K562 (cell line): ENCODE measurements around the gene HS3ST4. TPM values are rescaled to one million over a fixed set of nuclear protein-coding genes. Genes with fewer than 3 reads are reported as not detected.

Experiments used
- ATAC-seq: fragments of 200-7000 bp; cut with Tn5 transposase; 3 replicates; pipeline ENCODE4 v1.9.1; 2020; ENCODE audit warnings: moderate library complexity
- BruUV-seq: library from RNA; stranded (reverse); fragments of 400-500 nt; replicated peaks from 2 replicates; lab custom pipeline; 2021; lab: Mats Ljungman, UMichigan
- CTCF ChIA-PET: fragments of 300-600 bp; formaldehyde crosslinking; extraction: SDS; loops from one replicate; lab custom pipeline; 2021; ENCODE audit warnings: low intra/inter-chr PET ratio; lab: Yijun Ruan, JAX
- POLR2A ChIA-PET: fragments of 300-600, 350-650 bp; sonication (Branson Sonifier 250); formaldehyde crosslinking; extraction: SDS; loops from one replicate; lab custom pipeline; 2021; ENCODE audit warnings: antibody characterized with exemption, inconsistent platforms; lab: Yijun Ruan, JAX
- DNase-seq, 4 experiments: peaks; one replicate each; pipeline versions ENCODE4 v3.0.0 to v3.0.0-alpha.2; 2011 to 2018; ENCODE audit warnings: low spot score in 3 of 4, mixed read lengths in 3 of 4; ENCODE audit errors: extremely low read depth in 1 of 4
- FAIRE-seq: peaks from 2 replicates; lab custom pipeline; 2011; peaks lifted over from hg19 to GRCh38; lab: Jason Lieb, UNC
- H2AFZ ChIP-seq: 2 replicates; pipeline ENCODE4 v1.6.0; 2011; ENCODE audit warnings: low read depth, low read length, control low read depth, inconsistent platforms
- H3K27ac ChIP-seq: fragments of 200-600 bp; 3 replicates; pipeline ENCODE4 v1.8.0; 2011; ENCODE audit warnings: low read depth, mild to moderate bottlenecking, control low read depth, inconsistent platforms, low read length, moderate library complexity, mixed read lengths; ENCODE audit errors: extremely low read depth
- H3K27me3 ChIP-seq, 2 experiments: fragments of 300-600 bp in 1 of 2; 2 replicates in 1 of 2; 3 replicates in 1 of 2; pipeline versions ENCODE4 v1.6.0 to v1.8.0; 2011; ENCODE audit warnings: inconsistent platforms in 2 of 2, low read length in 2 of 2, mild to moderate bottlenecking in 1 of 2, mixed read lengths in 1 of 2, moderate library complexity in 1 of 2; ENCODE audit not compliant: control insufficient read depth in 2 of 2, insufficient read depth in 2 of 2
- H3K36me3 ChIP-seq: fragments of 300-600 bp; 3 replicates; pipeline ENCODE4 v1.8.0; 2011; ENCODE audit warnings: mild to moderate bottlenecking, low read length, inconsistent platforms; ENCODE audit not compliant: control insufficient read depth, insufficient read depth
- H3K4me1 ChIP-seq, 2 experiments: fragments of 200-600 bp in 1 of 2; replicated peaks in 1 of 2; 2 replicates in 1 of 2; 3 replicates in 1 of 2; pipeline versions ENCODE4 v1.5.1 to v1.8.0; 2011; ENCODE audit warnings: inconsistent platforms in 2 of 2, low read length in 2 of 2, mild to moderate bottlenecking in 1 of 2, mixed read lengths in 1 of 2, moderate library complexity in 1 of 2; ENCODE audit not compliant: control insufficient read depth in 2 of 2, insufficient read depth in 2 of 2
- H3K4me2 ChIP-seq: 2 replicates; pipeline ENCODE4 v1.6.1; 2011; ENCODE audit warnings: low read length, control low read depth, inconsistent platforms, mixed read lengths; ENCODE audit not compliant: insufficient read depth
- H3K4me3 ChIP-seq: fragments of 200-600 bp; sonication (generic), shearing (Covaris generic); 2 replicates; pipeline ENCODE4 v1.5.1; 2016; ENCODE audit warnings: control low read depth, inconsistent platforms
- H3K79me2 ChIP-seq: fragments of 200-600 bp; 3 replicates; pipeline ENCODE4 v1.8.0; 2011; ENCODE audit warnings: low read length, inconsistent platforms; ENCODE audit not compliant: control insufficient read depth, insufficient read depth
- H3K9ac ChIP-seq, 2 experiments: 2 replicates each; pipeline versions ENCODE4 v1.6.0 to v1.6.1; 2011; ENCODE audit warnings: low read depth in 2 of 2, low read length in 2 of 2, control low read depth in 1 of 2, inconsistent platforms in 1 of 2, mild to moderate bottlenecking in 1 of 2, mixed read lengths in 1 of 2; ENCODE audit not compliant: insufficient read depth in 1 of 2
- H3K9me1 ChIP-seq: one replicate; pipeline ENCODE4 v1.6.0; 2011; ENCODE audit warnings: inconsistent platforms, mild to moderate bottlenecking, low read length, moderate library complexity; ENCODE audit not compliant: control insufficient read depth, insufficient read depth
- H3K9me3 ChIP-seq: replicated peaks from 2 replicates; pipeline ENCODE4 v1.5.1; 2011; ENCODE audit warnings: low read depth, low read length, inconsistent platforms; ENCODE audit not compliant: control insufficient read depth, insufficient read depth
- H4K20me1 ChIP-seq: replicated peaks from 2 replicates; pipeline ENCODE4 v1.6.1; 2011; ENCODE audit warnings: low read length, inconsistent platforms, mixed read lengths; ENCODE audit not compliant: control insufficient read depth, insufficient read depth
- BCOR ChIP-seq: fragments of 450-650 bp; IDR thresholded peaks from 2 replicates; pipeline ENCODE4 v1.6.1; 2016
- NFE2 ChIP-seq: IDR thresholded peaks from 2 replicates; pipeline ENCODE4 v1.6.1; 2014; ENCODE audit warnings: antibody characterized with exemption, low read depth
- PREB ChIP-seq: sonication (generic); formaldehyde crosslinking; IDR thresholded peaks from 2 replicates; pipeline ENCODE4 v1.8.1; 2023; ENCODE audit warnings: mild to moderate bottlenecking, missing genetic modification reagents
- RBM25 ChIP-seq: fragments of 200-400 bp; formaldehyde crosslinking; IDR thresholded peaks from 2 replicates; pipeline ENCODE4 v1.6.1; 2018; ENCODE audit warnings: low read length, low read depth, moderate library complexity; ENCODE audit not compliant: severe bottlenecking
- ZNF280B ChIP-seq: fragments of 250-450 bp; sonication (Bioruptor Pico); IDR thresholded peaks from 2 replicates; pipeline ENCODE4 v1.5.1; 2021; ENCODE audit warnings: mild to moderate bottlenecking
- ZNF408 ChIP-seq: fragments of 250-450 bp; sonication (Bioruptor Pico); IDR thresholded peaks from 2 replicates; pipeline ENCODE4 v1.4.0; 2020; ENCODE audit warnings: low read depth, mild to moderate bottlenecking, moderate library complexity
- WGBS: fragments of 100-300 bp; shearing (Covaris generic); methylation state at CpG from one replicate; pipeline ENCODE4 v1.1.6; 2016; ENCODE audit warnings: low coverage, mixed read lengths; ENCODE audit not compliant: insufficient coverage; ENCODE audit errors: missing lambda C conversion rate; 5-methylcytosine and 5-hydroxymethylcytosine counted together
- in situ Hi-C: fragments of 300-500 bp; cut with MboI; formaldehyde crosslinking; loops from 4 replicates; pipeline ENCODE4 v1.15.0; 2018; ENCODE audit warnings: inconsistent platforms, mixed read lengths
- intact Hi-C: fragments of 100-400 bp; cut with micrococcal nuclease; formaldehyde crosslinking; loops from 2 replicates; pipeline ENCODE4 v1.14.2; 2022
- polyA plus RNA-seq, 8 experiments: library from polyadenylated mRNA; depleted of rRNA in 4 of 8; stranded (reverse) in 5 of 8; unstranded in 3 of 8; fragments of >200 nt; fragmentation: Nextera tagmentation in 2 of 8; fragmentation: Illumina TruSeq in 1 of 8; extraction: Ambion mirVana in 2 of 8; extraction: Trizol in 1 of 8; gene quantifications; 2 replicates each; pipeline versions ENCODE4 v1.2.1 to v1.2.3, GENCODE V29; 2011 to 2014; ENCODE audit warnings: inconsistent platforms in 1 of 8, missing spikeins in 1 of 8
- total RNA-seq, 7 experiments: library from RNA; depleted of rRNA in 6 of 7; stranded (reverse); fragments of >200 nt in 6 of 7; fragmentation: Illumina TruSeq in 2 of 7; extraction: Trizol in 2 of 7; gene quantifications; 2 replicates each; pipeline versions ENCODE4 v1.2.1 to v1.2.3, GENCODE V29; 2011 to 2021; ENCODE audit warnings: low replicate concordance in 1 of 7

Gene HS3ST4
- total and polyA plus RNA-seq, 9 of the 15 experiments (the other 6 are each of a cell fraction or from before 2014, with no cell fraction given), result not detected

- no peaks in the 10 kb centered on the region for H3K9me1 ChIP-seq
- H3K36me3 ChIP-seq, result no peaks in the 10 kb centered on the region
- no peaks in the 10 kb centered on the region for H3K79me2 ChIP-seq
- DNase-seq, result no peak
- CTCF ChIA-PET, result interaction anchor here (1.3 kb wide), 1 partner anchor 431 kb away, joined by 8 read pairs; no protein-coding TSS in a partner anchor
- H3K27ac ChIP-seq, result no peak overlapping the region
- in situ Hi-C loops, result no loop called here
- POLR2A ChIA-PET, result interaction anchor here (0.6 kb wide), 1 partner anchor 189 kb away, joined by 3 read pairs; no protein-coding TSS in a partner anchor
- no peak overlapping the region for H3K4me3 ChIP-seq
- no peak overlapping the region for H3K9ac ChIP-seq
- no peak overlapping the region for H2AFZ ChIP-seq
- FAIRE-seq, result no peak
- H4K20me1 ChIP-seq, result no peaks in the 10 kb centered on the region; the same call in 1 of the 2 replicates
- H3K4me1 ChIP-seq, result no peaks in the 10 kb centered on the region
- intact Hi-C loops, result no loop called here
- 0% methylated on average over 1 of the region's 1 CpG for WGBS
- H3K27me3 ChIP-seq, result peaks cover 6 to 9% of the 10 kb centered on the region in 2 experiments; a peak in 3 of 5 replicates
- no peak for ATAC-seq
- no peak overlapping the region for H3K4me2 ChIP-seq
- TF ChIP-seq ZNF408 (no peak), NFE2 (no peak), ZNF280B (CRISPR knock-in tag) (no peak), PREB (CRISPR knock-in tag) (no peak), RBM25 (peak; percentile 87), BCOR (0 out of 2 replicates have a peak, but pooled peaks have one; percentile 31)
- TF ChIP-seq, all 486 proteins: peak for 2
- BruUV-seq, result no TSS peak
- no peaks in the 10 kb centered on the region for H3K9me3 ChIP-seq
These were observed 15.8 kb downstream of the HS3ST4 start for GRCh38 chr16:25707553-25707952.
